C4-2B (cell line): ENCODE results near the gene GPR25.

Experiments used
- CTCF ChIP-seq: fragments of 450-650 bp; conservative IDR thresholded peaks from 2 replicates; pipeline ENCODE4 v1.5.1; 2017; ENCODE audit warnings: mild to moderate bottlenecking
- ZFX ChIP-seq: fragments of 450-650 bp; IDR thresholded peaks from 2 replicates; pipeline ENCODE4 v1.6.1; 2017

GRCh38 chr1:200891774-200892157 lies 19.0 kb downstream of the GPR25 start:
- no peak for TF ChIP-seq CTCF
- no peak for TF ChIP-seq ZFX
